CD14-positive monocyte (primary cell): ENCODE results near the gene RELL1. TPM values are rescaled to one million over a fixed set of nuclear protein-coding genes. Genes with fewer than 3 reads are reported as not detected.

Experiments
- DNase-seq, 3 donors: peaks; one replicate each; pipeline ENCODE4 v3.0.0-alpha.2; 2011 to 2022
- H2AFZ ChIP-seq: 2 replicates; pipeline ENCODE4 v1.6.0; 2012; ENCODE audit warnings: mild to moderate bottlenecking, low read depth, low read length, inconsistent platforms; ENCODE audit not compliant: insufficient read depth, poor library complexity, severe bottlenecking
- H3K27ac ChIP-seq, 2 donors: 1 replicate in 1 of 2; 2 replicates in 1 of 2; pipeline ENCODE4 v1.5.1; 2012 to 2013; ENCODE audit warnings: low read length in 2 of 2, control low read depth in 1 of 2, inconsistent platforms in 1 of 2, low read depth in 1 of 2, mild to moderate bottlenecking in 1 of 2
- H3K27me3 ChIP-seq, 2 donors: one replicate each; pipeline versions ENCODE4 v1.6.0 to v1.6.1; 2011 to 2013; ENCODE audit warnings: low read length in 2 of 2; ENCODE audit not compliant: control insufficient read depth in 2 of 2, insufficient read depth in 2 of 2
- H3K36me3 ChIP-seq, 2 donors: replicated peaks in 1 of 2; 1 replicate in 1 of 2; 2 replicates in 1 of 2; pipeline versions ENCODE4 v1.5.1 to v1.6.1; 2012 to 2013; ENCODE audit warnings: low read length in 2 of 2, control low read depth in 1 of 2, inconsistent platforms in 1 of 2, mild to moderate bottlenecking in 1 of 2; ENCODE audit not compliant: insufficient read depth in 2 of 2, control insufficient read depth in 1 of 2
- H3K4me1 ChIP-seq, 2 donors: 1 replicate in 1 of 2; 2 replicates in 1 of 2; pipeline versions ENCODE4 v1.5.1 to v1.6.1; 2012 to 2013; ENCODE audit warnings: low read length in 2 of 2, control low read depth in 1 of 2, inconsistent platforms in 1 of 2, mild to moderate bottlenecking in 1 of 2, moderate library complexity in 1 of 2; ENCODE audit not compliant: insufficient read depth in 2 of 2, control insufficient read depth in 1 of 2
- H3K4me2 ChIP-seq: replicated peaks from 2 replicates; pipeline ENCODE3; 2012; ENCODE audit warnings: low read length, moderate library complexity, mild to moderate bottlenecking; ENCODE audit not compliant: poor library complexity, severe bottlenecking; ENCODE audit errors: extremely low read depth
- H3K4me3 ChIP-seq, 3 experiments: fragments of 200-600 bp in 1 of 3; sonication (generic) in 1 of 3; replicated peaks in 1 of 3; 1 replicate in 2 of 3; 2 replicates in 1 of 3; pipeline ENCODE4 v1.5.1; 2011 to 2013; ENCODE audit warnings: low read length in 3 of 3, mild to moderate bottlenecking in 3 of 3, control low read depth in 2 of 3, low read depth in 2 of 3, inconsistent platforms in 1 of 3, moderate library complexity in 1 of 3
- H3K79me2 ChIP-seq: 2 replicates; pipeline ENCODE4 v1.6.0; 2012; ENCODE audit warnings: mild to moderate bottlenecking, control low read depth, inconsistent platforms, low read length, moderate library complexity; ENCODE audit not compliant: insufficient read depth
- H3K9ac ChIP-seq: 2 replicates; pipeline ENCODE4 v1.6.0; 2017; ENCODE audit warnings: low read length, mild to moderate bottlenecking; ENCODE audit not compliant: insufficient read depth, poor library complexity, severe bottlenecking
- H3K9me3 ChIP-seq, 2 donors: replicated peaks in 1 of 2; 1 replicate in 1 of 2; 2 replicates in 1 of 2; pipeline versions ENCODE4 v1.5.1 to v1.6.1; 2012 to 2013; ENCODE audit warnings: low read length in 2 of 2, control low read depth in 1 of 2; ENCODE audit not compliant: control insufficient read depth in 1 of 2, insufficient read depth in 1 of 2
- H4K20me1 ChIP-seq: 2 replicates; pipeline ENCODE4 v1.6.0; 2012; ENCODE audit warnings: mild to moderate bottlenecking, low read length, control low read depth, moderate library complexity; ENCODE audit not compliant: insufficient read depth
- H3K27ac Mint-ChIP-seq, 7 donors: one replicate each; pipeline ENCODE4 v1.8.0; 2020; ENCODE audit warnings: mild to moderate bottlenecking in 7 of 7, mixed read lengths in 7 of 7, moderate library complexity in 6 of 7, inconsistent platforms in 2 of 7
- H3K27me3 Mint-ChIP-seq, 3 donors: one replicate each; pipeline ENCODE4 v1.8.0; 2021 to 2022; ENCODE audit warnings: low read depth in 3 of 3, mild to moderate bottlenecking in 3 of 3, mixed read lengths in 3 of 3, moderate library complexity in 3 of 3, inconsistent platforms in 1 of 3
- H3K36me3 Mint-ChIP-seq, 2 donors: one replicate each; pipeline ENCODE4 v1.8.0; 2020; ENCODE audit warnings: mixed read lengths in 2 of 2, inconsistent platforms in 1 of 2, mild to moderate bottlenecking in 1 of 2
- H3K4me1 Mint-ChIP-seq: one replicate; pipeline ENCODE4 v1.8.0; 2020; ENCODE audit warnings: mild to moderate bottlenecking, mixed read lengths
- H3K4me3 Mint-ChIP-seq, 2 donors: one replicate each; pipeline ENCODE4 v1.8.0; 2020; ENCODE audit warnings: mild to moderate bottlenecking in 2 of 2, mixed read lengths in 2 of 2, moderate library complexity in 1 of 2
- H3K9me3 Mint-ChIP-seq, 7 donors: one replicate each; pipeline ENCODE4 v1.8.0; 2020 to 2022; ENCODE audit warnings: mixed read lengths in 7 of 7, mild to moderate bottlenecking in 6 of 7, moderate library complexity in 6 of 7, inconsistent platforms in 2 of 7
- CTCF ChIP-seq: fragments of 200-600 bp; IDR thresholded peaks from one replicate; pipeline ENCODE4 v1.8.0; 2022; ENCODE audit warnings: antibody characterized with exemption, mild to moderate bottlenecking
- WGBS: methylation state at CpG from one replicate; pipeline ENCODE4 v1.1.5; 2013; ENCODE audit warnings: missing lambda C conversion rate; ENCODE audit not compliant: insufficient coverage; 5-methylcytosine and 5-hydroxymethylcytosine counted together
- intact Hi-C, 2 donors: fragments of 100-400 bp; cut with micrococcal nuclease; formaldehyde crosslinking; loops; one replicate each; pipeline versions ENCODE4 v1.15.0 to v1.15.1; 2023
- polyA plus RNA-seq, 3 donors: library from polyadenylated mRNA; depleted of rRNA in 1 of 3; unstranded in 2 of 3; stranded (reverse) in 1 of 3; fragments of 300-500 nt in 2 of 3; fragments of >200 nt in 1 of 3; fragmentation: Illumina TruSeq in 2 of 3; gene quantifications; 1 replicate in 2 of 3; 2 replicates in 1 of 3; pipeline ENCODE4 v1.2.3, GENCODE V29; 2012 to 2021

The RELL1 gene
- polyA plus RNA-seq, 3 donors = 13.3 to 30.2 (median 16.2) TPM

- Histone ChIP-seq H3K4me1 (peaks cover 11 to 20% of the 10 kb centered on the region in 2 donors), H3K4me3 (no peak overlapping the region), H2AFZ (no peak overlapping the region), H3K9ac (no peak overlapping the region), H3K79me2 (peaks cover 1% of the 10 kb centered on the region), H4K20me1 (no peaks in the 10 kb centered on the region), H3K27me3 (no peaks in the 10 kb centered on the region), H3K27ac (no peak overlapping the region), H3K36me3 (no peaks in the 10 kb centered on the region), H3K9me3 (peaks cover 0 to 4% of the 10 kb centered on the region in 2 donors), H3K4me2 (no peak overlapping the region)
- Mint-ChIP-seq H3K9me3 (peaks cover 2 to 11% (median 4%) of the 10 kb centered on the region in 7 donors), H3K27ac (no peak overlapping the region), H3K4me3 (no peak overlapping the region), H3K27me3 (peaks cover 0 to 2% (median 1%) of the 10 kb centered on the region in 3 donors), H3K4me1 (peaks cover 18% of the 10 kb centered on the region), H3K36me3 (peaks cover 0 to 3% of the 10 kb centered on the region in 2 donors)
- TF ChIP-seq CTCF = no peak
- DNase-seq = no peak
- intact Hi-C loops = no loop called here
- WGBS = no CpG with 5 or more reads among the region's 3 CpGs
These were observed 4.8 kb upstream of the RELL1 start for GRCh38 chr4:37690976-37691375.

GRCh38 chr4:37689353-37690095, 3.3 kb upstream of the RELL1 start:
- Histone ChIP-seq H3K4me3 (no peak overlapping the region), H3K27ac (no peak overlapping the region), H3K4me2 (no peak overlapping the region), H3K79me2 (peaks cover 16% of the 10 kb centered on the region), H3K9ac (no peak overlapping the region), H4K20me1 (peaks cover 10% of the 10 kb centered on the region), H3K9me3 (peaks cover 0 to 4% of the 10 kb centered on the region in 2 donors), H2AFZ (no peak overlapping the region), H3K36me3 (no peaks in the 10 kb centered on the region), H3K4me1 (peaks cover 20 to 30% of the 10 kb centered on the region in 2 donors), H3K27me3 (no peaks in the 10 kb centered on the region)
- H3K27ac Mint-ChIP-seq = peak overlapping the region in 1 of 7 donors; percentile 17
- H3K9me3 Mint-ChIP-seq = peaks cover 2 to 11% (median 4%) of the 10 kb centered on the region in 7 donors
- WGBS = no CpG with 5 or more reads among the region's 1 CpG
- TF ChIP-seq CTCF = no peak
- intact Hi-C loops = loop anchor here (5.0 kb wide), 3 partner anchors 68 to 288 kb away; no protein-coding TSS in a partner anchor
- H3K36me3 Mint-ChIP-seq = peaks cover 3 to 4% of the 10 kb centered on the region in 2 donors
- peaks cover 27% of the 10 kb centered on the region for H3K4me1 Mint-ChIP-seq
- no peak overlapping the region for H3K4me3 Mint-ChIP-seq
- H3K27me3 Mint-ChIP-seq = peaks cover 0 to 2% (median 0%) of the 10 kb centered on the region in 3 donors
- no peak for DNase-seq
